ENCODE results near the gene ARHGEF28. TPM values are rescaled to one million over a fixed set of nuclear protein-coding genes. Genes with fewer than 3 reads are reported as not detected.
A peak's percentile ranks its signal among the peaks of the same experiment; 100 is the strongest.

Gene ARHGEF28
- total RNA-seq, 6 experiments from 2014 or later, result 3.0 to 14.9 (median 6.4) TPM

GRCh38 chr5:73821003-73821402 is 195.0 kb downstream of the ARHGEF28 start:
- H3K4me3 ChIP-seq, result no peak overlapping the region
- H3K9me3 ChIP-seq, result no peaks in the 10 kb centered on the region
- ATAC-seq (no peak), DNase-seq (no peak)
- H3K4me1 ChIP-seq, result peaks cover 0 to 10% (median 0%) of the 10 kb centered on the region in 4 donors
- intact Hi-C loops (cut with DNase I), result no loop called here
- no peak for TF ChIP-seq CTCF (IDR thresholded peaks at IDR 0.05)
- TF ChIP-seq POLR2A (IDR thresholded peaks at IDR 0.05), result no peak
- H3K27ac ChIP-seq, result no peak overlapping the region
- H3K36me3 ChIP-seq, result no peaks in the 10 kb centered on the region
- H3K27me3 ChIP-seq, result no peaks in the 10 kb centered on the region
- WGBS (ENCODE audit: insufficient coverage, low coverage, low lambda C conversion rate, missing lambda C conversion rate), result 89% methylated on average over 3 of the region's 4 CpGs

- Histone ChIP-seq H3K27ac (no peak overlapping the region), H3K9me3 (no peaks in the 10 kb centered on the region), H3K4me1 (peaks cover 0 to 10% (median 0%) of the 10 kb centered on the region in 4 donors), H3K27me3 (no peaks in the 10 kb centered on the region), H3K4me3 (no peak overlapping the region), H3K36me3 (no peaks in the 10 kb centered on the region)
- WGBS (ENCODE audit: insufficient coverage, low coverage, low lambda C conversion rate, missing lambda C conversion rate), result 100% methylated on average over 2 of the region's 2 CpGs
- DNase-seq, result no peak
- no peak for ATAC-seq
- intact Hi-C loops (cut with DNase I), result no loop called here
- TF ChIP-seq POLR2A (IDR thresholded peaks at IDR 0.05), result no peak
- TF ChIP-seq CTCF (IDR thresholded peaks at IDR 0.05), result no peak
These were observed 196.4 kb downstream of the ARHGEF28 start for GRCh38 chr5:73822278-73822988.

- no peaks in the 10 kb centered on the region for H3K27me3 ChIP-seq
- TF ChIP-seq CTCF (IDR thresholded peaks at IDR 0.05), result no peak
- no peak for TF ChIP-seq POLR2A (IDR thresholded peaks at IDR 0.05)
- H3K36me3 ChIP-seq, result no peaks in the 10 kb centered on the region
- intact Hi-C loops (cut with DNase I), result no loop called here
- no peak for DNase-seq
- peaks cover 0 to 10% (median 0%) of the 10 kb centered on the region in 4 donors for H3K4me1 ChIP-seq
- H3K9me3 ChIP-seq, result no peaks in the 10 kb centered on the region
- ATAC-seq, result peak in 2 of 4 donors; percentile 65 to 85
- 40% methylated on average over 4 of the region's 4 CpGs for WGBS (ENCODE audit: insufficient coverage, low coverage, low lambda C conversion rate, missing lambda C conversion rate)
- H3K4me3 ChIP-seq, result no peak overlapping the region
- no peak overlapping the region for H3K27ac ChIP-seq
These were observed 197.0 kb downstream of the ARHGEF28 start for GRCh38 chr5:73822989-73823339.

- Histone ChIP-seq H3K9me3 (no peaks in the 10 kb centered on the region), H3K4me3 (no peak overlapping the region), H3K4me1 (peaks cover 0 to 10% (median 0%) of the 10 kb centered on the region in 4 donors), H3K27me3 (no peaks in the 10 kb centered on the region), H3K27ac (no peak overlapping the region), H3K36me3 (no peaks in the 10 kb centered on the region)
- no peak for TF ChIP-seq CTCF (IDR thresholded peaks at IDR 0.05)
- TF ChIP-seq POLR2A (IDR thresholded peaks at IDR 0.05), result no peak
- DNase-seq (no peak), ATAC-seq (peak in 2 of 4 donors; percentile 36 to 59)
- WGBS (ENCODE audit: insufficient coverage, low coverage, low lambda C conversion rate, missing lambda C conversion rate), result 85% methylated on average over 1 of the region's 1 CpG
- intact Hi-C loops (cut with DNase I), result no loop called here
These were observed 197.5 kb downstream of the ARHGEF28 start for GRCh38 chr5:73823508-73823925.

Data from right lobe of liver (tissue), 6 donors.